HG03139 (cell line): ENCODE results near the gene CCNB2.

Source experiments
- ATAC-seq: cut with Tn5 transposase; IDR thresholded peaks from one replicate; pipeline ENCODE4 v1.9.1; 2021; ENCODE audit not compliant: unreplicated experiment

The CCNB2 gene

DNA sequence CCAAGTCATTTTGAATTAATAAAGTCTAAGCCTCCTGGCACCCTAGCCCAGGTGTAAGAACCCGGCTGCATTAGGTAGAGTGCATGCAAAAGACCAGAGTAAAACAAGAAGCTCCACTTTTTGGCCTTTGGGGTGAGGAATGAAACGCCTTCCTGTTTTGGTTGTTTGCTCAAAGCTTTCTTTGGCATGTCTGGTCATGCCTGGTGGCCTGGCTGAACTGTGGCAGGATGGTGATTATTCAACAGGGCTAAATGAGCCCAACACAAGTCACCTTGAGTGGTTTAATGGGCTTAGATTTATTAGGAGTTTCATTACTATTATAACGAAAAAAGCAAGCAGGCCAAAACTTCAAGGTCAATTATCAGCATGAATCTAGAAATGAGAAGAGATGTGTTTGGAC, 60.8 kb downstream of the CCNB2 start:
- ATAC-seq: no peak

DNA sequence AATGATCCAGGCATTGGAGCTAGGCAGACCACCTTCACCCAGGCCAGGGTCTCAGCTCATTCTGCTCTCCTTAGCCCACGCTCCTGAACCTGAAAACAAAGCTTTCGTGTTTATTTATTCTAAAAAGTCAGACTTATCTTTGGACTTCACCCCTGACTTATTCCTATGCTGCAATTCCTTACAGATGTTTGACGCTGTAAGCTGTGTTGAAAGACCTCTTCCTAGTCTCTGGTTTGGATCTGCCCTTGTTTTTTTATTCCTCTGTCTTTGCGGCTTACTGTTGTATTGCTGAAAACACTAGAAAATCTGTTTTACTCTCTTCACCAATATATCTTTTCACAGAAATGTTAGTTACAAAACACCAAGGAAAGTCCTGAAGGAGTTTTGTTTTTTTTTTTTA, 61.2 kb downstream of the CCNB2 start:
- no peak for ATAC-seq

GRCh38 chr15:59166601-59167265, 61.8 kb downstream of the CCNB2 start:
- no peak for ATAC-seq

- no peak for ATAC-seq
Measured at GRCh38 chr15:59168536-59168935, 63.6 kb downstream of the CCNB2 start.

- ATAC-seq: no peak
Measured at GRCh38 chr15:59169251-59169708, 64.3 kb downstream of the CCNB2 start.

GRCh38 chr15:59170295-59171066, 65.5 kb downstream of the CCNB2 start:
- ATAC-seq: no peak

- no peak for ATAC-seq
Measured at GRCh38 chr15:59171067-59171397, 66.1 kb downstream of the CCNB2 start.

- ATAC-seq: no peak
Measured at GRCh38 chr15:59172289-59172901, 67.4 kb downstream of the CCNB2 start.

- no peak for ATAC-seq
Measured at GRCh38 chr15:59173194-59173593, 68.2 kb downstream of the CCNB2 start.

DNA sequence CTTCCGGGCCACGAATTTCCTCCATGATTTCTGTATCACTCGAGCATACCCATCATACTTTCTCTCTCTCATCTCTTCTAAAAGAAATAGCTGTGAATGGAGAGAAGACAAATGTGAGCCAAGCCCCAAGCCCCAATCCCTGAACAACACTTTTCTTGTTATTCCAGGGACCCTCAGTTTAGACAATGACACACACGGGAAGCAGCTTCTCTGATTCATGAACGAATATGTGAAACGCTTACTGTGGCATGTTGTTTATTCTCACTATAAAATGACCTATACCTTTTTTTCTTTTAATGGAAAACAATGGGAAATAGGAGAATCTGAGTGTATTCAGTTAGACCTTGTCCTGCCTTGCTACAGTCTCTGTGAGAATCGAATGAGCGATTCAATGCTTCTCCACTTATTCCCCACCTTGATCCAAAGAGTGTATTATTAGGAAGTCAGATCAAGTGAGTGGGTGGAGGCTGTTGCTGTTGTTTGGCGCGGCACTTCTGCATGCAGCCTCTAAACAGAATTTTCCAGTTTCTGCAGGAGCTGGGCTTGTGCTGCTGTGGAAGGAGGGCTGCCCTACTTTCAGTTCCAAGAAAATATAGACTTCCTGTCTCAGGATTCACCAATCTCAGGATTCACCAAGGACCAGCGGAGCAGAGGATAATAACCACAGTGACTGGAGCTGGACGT, 69.3 kb downstream of the CCNB2 start:
- no peak for ATAC-seq
